Stimulated activated CD4-positive, alpha-beta T cell treated with anti-CD3 and anti-CD28 coated beads, TNF-alpha, amount 100 ng/mL, for 4 hours (primary cell): ENCODE data around the gene TM9SF1.
"Not testable (repeated sequence)": the region's sequence is repeated elsewhere in the genome, so short reads cannot be mapped to it uniquely, and the experiment has no call there.

ENCODE experiments used
- DNase-seq, 3 experiments: peaks; one replicate each; pipeline ENCODE4 v3.0.0-alpha.2; 2020; ENCODE audit warnings: low read depth in 3 of 3

Gene TM9SF1

DNA sequence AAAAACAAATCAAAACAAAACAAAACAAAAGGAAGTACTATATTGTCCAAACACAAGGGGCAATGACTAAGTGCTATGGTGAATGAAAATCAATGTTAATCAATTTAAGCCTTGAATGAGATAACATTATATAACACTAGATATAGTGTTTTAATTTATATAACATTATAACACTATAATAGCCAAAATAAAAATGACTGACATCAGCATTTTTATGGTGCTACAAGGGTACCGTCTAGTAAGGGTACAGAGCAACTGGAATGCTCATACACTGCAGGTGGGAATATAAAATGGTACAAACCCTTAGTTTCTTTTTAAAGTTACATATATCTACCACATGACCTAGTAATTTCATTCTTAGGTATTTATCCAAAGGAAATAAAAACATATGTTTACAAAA, 31.2 kb upstream of the TM9SF1 start:
- no peak for DNase-seq

DNA sequence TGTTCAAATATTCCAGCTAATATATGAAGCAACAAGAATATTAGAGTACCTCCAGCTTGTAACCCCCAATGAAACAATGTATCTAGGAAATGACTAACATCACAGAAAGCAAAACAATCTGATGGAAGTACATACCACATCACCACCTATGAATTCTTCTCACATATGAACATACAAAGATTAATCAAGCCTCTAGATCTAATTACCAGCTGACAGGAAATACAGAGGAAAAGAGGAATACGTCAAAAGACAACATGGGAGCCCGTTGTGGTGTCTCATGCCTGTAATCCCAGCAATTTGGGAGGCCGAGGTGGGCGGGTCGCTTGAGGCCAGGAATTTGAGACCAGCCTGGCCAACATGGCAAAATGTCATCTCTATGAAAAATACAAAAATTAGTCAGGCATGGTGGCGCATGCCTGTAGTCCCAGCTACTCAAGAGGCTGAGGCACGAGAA, 29.4 kb upstream of the TM9SF1 start:
- no peak for DNase-seq

DNA sequence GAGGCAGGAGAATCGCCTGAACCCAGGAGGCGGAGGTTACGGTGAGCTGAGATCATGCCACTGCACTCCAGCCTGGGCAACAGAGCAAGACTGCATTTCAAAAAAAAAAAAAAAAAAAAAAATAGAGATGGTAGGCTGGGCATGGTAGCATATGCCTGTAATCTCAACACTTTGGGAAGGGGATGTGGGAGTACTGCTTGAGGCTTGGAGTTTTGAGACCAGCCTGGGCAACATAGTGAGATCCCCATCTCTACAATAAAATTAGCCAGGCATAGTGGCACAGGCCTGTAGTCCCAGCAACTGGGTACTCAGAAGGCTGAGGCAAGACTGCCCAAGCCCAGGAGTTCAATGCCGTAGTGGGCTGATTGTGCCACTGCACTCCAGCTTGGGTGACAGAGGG, 27.7 kb upstream of the TM9SF1 start:
- not testable (repeated sequence) for DNase-seq

DNA sequence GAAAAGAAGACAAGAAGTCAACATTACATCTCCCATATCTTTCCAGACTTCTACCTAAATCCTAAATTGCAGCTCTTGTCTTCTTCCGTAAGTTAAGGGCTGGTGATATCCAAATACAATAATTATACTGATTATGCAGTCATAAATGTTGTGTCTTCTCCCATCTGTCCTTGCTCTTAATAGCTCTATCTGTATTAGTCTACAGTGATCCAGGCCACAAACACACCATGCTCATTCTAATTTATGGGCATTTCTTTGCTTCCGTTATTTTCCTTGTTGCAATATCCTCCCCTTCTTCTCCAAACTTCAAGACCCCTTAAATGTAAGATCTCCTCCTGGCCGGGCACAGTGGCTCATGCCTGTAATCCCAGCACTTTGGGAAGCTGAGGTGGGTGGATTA, 24.3 kb upstream of the TM9SF1 start:
- DNase-seq = no peak

DNA sequence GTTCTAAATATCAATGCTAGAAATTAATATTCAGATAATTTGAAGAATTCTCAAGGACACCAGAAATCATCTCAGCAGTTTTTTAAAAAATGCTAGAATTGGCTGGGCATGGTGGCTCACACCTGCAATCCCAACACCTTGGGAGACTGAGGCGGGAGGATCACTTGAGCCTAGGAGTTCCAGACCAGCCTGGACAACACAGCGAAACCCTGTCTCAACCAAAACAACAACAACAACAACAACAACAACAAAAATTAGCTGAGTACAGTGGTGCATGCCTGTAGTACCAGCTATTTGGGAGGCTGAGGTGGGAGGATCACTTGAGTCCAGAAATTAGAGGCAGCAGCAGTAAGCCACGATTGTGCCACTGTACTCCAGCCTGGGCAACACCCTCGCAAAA, 23.8 kb upstream of the TM9SF1 start:
- DNase-seq = no peak

DNA sequence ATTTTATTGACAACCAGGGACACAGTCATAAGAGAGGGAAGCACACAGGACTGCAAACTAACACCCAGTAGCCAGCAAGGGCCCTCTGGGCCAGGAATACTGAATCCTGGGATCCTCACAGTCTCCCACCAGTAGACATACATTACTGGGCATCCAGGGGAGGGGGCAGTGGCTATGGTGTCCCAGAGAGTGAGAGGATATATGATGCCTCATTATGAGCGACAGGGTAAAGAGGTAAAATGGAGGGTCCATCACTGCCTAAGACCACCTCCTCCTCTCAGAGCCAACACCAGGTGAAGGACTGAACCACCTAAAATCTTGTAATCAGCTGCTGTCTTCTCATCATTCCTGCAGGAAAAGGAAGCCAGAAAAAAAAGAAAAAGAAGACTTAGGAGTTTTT, 21.6 kb upstream of the TM9SF1 start:
- not testable (repeated sequence) for DNase-seq

DNA sequence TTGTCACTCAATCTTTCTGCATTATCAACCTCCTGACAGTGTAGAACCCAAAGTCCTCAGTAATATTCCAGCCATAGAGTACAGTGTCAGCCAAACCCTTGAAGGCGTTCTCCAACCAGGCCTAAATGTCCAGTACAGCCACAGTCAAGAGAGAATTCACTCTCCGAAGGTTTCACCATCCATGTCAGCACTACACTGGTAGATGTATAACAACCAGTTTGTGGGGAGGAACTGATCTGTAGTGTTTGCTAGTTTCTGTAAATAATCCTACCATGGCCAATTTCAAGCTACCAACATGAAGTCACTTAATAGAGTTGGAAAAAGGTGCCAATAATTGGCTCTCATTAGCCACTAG, 21.1 kb upstream of the TM9SF1 start:
- no peak for DNase-seq

DNA sequence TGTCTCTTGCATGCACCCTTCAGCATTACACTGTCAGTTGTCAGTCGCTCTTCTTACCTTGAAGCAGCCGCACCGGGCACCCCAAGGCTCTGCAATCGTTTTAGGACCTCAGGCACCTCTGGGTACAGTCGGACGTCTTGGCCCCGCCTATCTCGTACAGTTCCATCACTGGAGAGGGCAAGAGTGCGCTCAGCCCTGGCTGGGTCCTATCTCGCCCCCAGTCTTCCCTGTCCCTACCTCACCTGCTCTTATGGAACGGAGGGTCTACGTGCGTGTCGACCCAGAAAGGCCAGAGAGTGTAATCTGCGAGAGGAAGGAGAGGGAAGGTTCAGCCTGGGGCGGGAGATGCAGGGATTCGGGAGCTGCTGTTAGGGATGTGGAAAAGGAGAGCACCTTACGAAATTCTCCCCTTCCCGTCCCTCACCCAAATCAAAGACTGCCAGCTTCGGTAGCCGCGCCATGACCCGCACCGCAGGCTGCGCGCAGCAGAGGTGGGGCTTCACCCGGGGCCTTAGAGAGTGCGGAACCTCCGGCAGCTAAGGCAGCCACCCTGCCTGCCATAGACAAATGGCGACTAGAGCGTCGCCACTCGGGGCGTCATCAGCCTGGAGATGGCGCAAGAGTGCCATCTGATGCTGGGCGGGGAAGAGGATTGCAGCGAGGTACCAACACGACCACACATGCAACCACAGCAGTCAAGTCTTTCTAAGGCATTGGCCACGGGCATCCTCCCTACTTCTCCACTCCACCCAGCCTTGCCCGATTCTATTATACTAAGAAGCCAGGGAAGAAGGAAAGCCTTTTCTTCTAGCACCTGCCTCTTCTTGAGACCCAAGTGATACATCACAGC, 20.5 kb upstream of the TM9SF1 start, which contains the start of gene MDP1:
Gene MDP1 (minus strand): TSS at position 572 of the 850 bp plus-strand sequence. CDS start 111 bp downstream, at position 461.
- peak; percentile 70 to 74 (median 73) for DNase-seq

DNA sequence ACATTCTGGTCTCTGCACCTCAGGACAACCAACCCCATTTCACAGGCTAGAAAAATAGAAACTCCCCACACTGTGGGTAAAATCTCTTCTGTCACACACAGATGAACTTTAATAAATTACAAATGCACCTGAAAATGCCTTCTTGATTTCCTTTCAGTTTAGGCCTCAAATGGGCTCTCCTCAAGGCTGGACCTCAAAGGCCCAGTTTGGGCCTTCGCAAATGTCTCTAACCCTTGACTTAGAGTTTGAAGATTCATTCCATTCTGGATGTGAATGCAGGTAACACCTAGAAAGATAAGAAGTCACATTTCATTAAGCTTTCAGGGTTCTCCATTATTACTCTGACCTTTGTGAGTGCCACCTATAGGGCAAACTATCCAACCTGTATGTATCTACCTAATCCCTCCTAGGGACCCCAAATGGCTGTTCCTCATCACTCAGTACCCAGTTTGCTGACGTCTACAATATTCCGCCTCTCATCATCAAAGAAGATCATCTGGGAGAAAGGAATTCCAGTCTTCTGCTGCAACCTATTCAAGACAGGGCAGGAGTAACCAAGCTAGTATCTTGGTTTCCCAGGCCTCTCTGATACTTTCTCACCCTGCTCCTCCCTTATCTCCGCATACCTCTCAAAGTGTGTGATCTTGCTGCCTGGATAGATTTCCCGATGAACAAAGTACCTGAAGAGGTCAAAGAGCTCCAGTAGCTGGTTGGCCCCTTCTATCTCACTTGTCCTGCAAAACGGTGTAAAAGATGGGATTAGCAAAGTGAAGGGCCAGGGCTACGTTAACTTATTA, 18.8 kb upstream of the TM9SF1 start:
- no peak for DNase-seq

DNA sequence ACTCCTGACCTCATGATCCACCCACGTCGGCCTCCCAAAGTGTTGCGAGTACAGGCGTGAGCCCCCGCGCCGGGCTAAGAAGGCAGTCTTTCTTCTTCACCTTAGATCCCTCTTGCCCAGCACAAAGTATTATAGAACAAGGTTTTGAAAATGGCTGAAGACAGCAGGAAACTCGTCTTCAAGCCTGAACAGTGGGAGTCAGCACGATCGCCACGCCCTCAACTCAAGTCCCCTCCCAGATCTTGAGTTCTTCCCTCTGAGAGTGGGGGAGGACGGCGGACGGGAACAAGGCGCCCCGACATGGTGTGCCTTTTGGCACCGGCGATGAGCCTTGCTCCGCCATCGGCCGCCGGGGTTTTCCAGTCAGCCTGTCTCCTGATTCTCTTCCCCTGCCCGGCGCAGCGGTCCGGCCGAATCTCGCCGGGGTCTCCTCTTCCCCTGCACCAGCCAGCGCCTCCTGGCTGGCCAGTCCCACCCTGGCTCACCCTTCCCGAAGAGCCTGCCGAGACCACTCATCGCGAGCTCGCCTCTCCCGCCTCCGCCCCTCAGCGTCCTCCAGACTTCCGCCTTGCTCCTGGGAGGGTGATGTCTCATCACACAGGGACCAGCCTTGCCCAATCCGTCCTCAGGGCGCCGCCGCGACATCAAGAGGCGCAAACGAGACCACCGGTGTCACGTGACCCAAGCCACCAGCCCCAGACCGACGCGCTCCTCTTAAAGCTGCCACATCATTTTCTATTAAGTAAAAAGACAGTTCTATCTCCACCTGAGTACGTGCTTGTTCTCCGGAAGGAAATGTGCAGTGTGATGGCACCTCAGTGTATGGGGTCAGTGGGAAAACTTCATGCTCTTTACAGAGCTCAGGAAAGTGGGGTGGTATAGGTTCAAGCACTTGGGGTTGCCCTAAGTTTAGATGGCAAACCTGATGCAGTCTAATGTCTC, 18.0 kb upstream of the TM9SF1 start, which contains the start of gene CHMP4A:
Gene CHMP4A (minus strand): TSS at position 565 of the 942 bp plus-strand sequence. CDS start 49 bp downstream, at position 516.
- DNase-seq = peak; percentile 85 to 93 (median 87)

DNA sequence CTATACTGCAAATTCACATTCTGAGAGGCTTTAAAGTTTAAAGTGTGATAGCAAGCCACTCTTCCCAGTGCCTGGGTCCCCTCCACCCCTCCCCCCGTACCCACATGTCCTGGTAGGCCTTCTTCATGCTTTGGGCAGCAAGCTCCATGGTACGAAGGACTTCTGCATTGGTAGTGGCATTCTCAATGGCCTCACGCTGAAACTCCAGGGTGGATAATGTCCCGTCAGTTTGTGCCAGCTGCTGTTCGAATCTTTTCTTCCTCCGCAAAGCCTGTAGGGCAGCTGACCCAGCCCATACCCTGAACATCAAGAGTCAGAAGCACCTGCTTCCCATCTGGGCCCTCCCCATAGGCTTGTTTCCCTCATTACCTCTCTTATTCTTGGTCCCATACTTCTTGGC, 16.1 kb upstream of the TM9SF1 start:
- no peak for DNase-seq

DNA sequence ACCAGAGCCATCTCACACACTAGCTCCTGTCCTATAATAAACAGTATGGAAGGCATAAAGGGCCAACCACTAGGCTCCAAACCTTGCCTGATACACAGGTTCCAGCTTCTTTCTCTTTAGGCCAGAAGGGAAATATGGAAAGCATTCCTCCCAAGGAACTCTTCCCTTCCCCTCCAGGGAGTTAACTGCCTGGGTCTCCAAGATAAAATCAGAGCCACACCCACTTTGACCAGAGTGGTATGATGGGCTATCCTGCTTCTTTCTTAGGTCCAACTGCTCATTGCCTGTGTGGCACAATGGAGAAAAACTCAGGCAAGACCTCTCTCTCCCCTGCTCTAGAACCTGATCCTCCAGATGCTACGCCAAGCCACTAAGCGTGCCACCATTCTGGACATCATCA, 12.4 kb upstream of the TM9SF1 start:
- no peak for DNase-seq

DNA sequence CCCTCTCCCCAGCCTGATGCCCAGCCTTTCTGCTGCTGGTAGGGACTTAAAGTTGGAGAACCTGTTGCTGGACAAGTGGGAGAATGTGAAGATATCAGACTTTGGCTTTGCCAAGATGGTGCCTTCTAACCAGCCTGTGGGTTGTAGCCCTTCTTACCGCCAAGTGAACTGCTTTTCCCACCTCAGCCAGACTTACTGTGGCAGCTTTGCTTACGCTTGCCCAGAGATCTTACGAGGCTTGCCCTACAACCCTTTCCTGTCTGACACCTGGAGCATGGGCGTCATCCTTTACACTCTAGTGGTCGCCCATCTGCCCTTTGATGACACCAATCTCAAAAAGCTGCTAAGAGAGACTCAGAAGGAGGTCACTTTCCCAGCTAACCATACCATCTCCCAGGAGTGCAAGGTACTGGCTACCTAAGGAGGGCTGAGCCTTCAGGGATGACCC, 11.9 kb upstream of the TM9SF1 start:
- DNase-seq = no peak

DNA sequence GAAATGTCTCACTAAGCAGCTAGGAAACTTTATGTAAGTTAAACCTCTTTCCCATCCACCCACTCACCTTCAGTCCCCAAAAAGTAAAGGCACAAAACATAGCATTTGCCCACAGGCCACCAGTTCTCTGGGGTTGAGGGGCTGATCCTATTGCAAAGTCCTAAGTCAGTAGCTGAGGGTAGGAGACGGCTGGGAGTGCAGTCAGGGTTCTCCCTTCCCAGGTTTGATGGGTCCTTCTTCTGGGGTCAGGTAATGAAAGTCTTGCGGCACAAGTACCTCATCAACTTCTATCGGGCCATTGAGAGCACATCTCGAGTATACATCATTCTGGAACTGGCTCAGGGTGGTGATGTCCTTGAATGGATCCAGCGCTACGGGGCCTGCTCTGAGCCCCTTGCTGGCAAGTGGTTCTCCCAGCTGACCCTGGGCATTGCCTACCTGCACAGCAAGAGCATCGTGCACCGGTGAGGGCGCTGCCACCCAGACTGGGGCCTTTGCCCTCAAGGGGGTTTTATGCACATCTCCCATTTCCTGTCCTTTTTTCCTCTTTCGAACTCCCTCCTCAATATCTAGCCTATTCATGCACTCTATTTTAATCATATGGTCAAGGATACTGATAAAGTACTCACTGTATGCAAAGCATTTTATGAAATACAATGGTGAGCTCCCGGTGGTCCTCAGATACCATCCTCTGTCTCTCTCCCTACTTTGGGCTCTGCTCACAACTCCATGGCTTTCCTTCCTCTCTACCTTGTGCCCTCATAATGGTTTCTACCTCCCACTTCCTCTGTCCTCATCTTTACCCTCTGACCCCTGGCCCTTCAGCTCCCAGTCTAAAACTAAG, 11.2 kb upstream of the TM9SF1 start:
- DNase-seq = no peak

DNA sequence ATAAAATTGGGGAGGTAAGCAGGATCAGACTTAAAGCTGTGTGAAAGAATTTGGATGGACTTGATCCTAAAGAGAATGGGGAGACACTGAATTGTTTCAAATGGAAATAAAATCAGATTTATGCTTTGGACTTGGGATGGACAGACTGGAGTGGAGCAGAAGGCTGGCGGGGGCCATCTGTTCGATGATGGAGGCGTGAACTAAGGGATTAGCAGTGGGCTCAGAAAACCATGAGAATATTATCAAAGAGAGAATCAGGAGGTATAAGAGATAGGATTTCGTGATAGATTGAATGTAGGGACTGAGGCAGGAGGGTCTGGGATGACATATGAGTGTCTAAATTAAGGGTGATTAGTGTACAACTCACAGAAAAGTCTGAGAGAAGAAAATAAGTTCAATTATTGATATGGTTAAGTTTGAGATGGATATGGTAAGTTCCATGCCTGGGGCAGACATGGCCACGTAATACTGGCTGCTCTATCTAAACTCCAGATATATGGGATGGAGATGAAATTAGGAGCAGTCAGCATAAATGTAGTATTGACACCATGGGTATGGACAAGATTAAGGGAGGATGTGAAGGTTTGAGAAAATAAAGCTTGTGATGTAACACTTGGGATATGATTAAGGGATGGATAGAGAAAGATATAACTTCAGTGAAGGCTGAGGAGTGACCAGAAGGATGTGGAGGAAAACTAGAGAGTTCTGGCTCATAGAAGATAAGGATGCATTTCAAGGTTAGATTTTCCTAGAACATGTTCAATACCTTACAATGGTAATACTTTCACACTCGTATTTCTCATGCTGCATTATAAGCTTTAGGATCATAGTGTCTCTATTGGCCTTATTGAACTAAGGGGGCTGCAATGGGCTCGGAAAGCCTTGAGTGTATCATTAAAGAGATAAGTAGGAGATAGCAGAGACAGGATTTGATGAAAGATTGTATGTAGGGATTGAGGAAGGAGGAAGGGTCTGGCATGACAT, 9.2 kb upstream of the TM9SF1 start:
- no peak for DNase-seq

DNA sequence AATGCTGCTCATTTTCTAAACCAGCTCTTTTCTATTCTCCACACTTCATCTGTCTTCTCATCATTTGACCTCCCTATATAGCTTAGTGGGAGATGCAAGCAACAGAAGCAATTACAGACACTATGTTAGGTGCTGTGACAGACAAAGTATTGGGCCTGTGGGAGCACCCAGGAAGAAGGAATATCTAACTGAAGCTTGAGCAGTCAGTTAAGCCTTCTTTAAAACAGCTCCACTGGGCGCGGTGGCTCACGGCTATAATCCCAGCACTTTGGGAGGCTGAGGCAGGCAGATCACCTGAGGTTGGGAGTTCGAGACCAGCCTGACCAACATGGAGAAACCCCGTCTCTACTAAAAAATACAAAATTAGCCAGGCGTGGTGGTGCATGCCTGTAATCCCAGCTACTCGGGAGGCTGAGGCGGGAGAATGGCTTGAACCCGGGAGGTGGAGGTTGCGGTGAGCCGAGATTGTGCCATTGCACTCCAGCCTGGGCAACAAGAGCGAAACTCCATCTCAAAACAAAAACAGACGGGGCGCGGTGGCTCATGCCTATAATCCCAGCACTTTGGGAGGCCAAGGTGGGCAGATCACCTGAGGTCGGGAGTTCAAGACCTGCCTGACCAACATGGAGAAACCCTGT, 8.1 kb upstream of the TM9SF1 start:
- not testable (repeated sequence) for DNase-seq

DNA sequence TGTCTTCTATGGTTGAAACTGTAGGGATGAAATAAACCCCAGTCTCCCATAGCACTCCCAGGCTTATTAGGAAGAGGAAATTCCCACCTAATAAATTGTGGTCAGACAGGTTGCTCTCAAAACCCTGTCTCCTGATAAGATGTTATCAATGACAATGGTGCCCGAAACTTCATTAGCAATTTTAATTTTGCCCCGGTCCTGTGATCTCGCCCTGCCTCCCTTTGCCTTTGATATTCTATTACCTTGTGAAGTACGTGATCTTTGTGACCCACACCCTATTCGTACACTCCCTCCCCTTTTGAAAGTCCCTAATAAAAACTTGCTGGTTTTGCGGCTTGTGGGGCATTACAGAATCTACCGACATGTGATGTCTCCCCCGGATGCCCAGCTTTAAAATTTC, 7.3 kb upstream of the TM9SF1 start:
- not testable (repeated sequence) for DNase-seq

DNA sequence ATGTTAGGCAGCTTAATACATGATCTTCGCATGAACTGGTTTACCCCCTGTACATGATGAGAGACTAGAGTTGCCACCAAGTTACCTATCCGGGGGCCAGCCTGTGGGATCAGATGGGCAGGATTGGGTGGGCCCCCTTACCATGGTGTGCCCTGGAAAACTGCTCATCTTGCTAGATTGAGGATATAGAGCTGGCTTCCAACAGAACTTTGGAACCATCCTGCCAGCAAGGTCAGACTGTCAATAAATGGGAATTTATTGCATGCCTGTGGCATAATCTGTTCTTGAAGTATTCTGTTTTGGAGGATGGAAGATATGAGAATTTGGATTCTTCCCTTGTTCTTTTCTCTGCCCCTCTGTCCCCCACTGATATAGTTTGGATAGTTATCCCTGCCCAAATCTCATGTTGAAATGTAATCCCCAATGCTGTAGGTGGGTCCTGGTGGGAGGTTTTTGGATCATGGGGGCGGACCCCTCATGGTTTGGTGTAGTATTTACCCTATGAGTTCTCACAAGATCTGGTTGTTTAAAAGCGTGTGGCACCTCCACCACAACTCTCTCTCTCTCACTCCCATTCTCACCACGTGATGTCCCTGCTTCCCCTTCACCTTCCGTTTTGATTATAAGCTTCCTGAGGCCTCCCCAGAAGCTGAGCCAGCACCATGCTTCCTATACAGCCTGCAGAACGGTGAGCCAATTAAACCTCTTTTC, 3.7 kb upstream of the TM9SF1 start:
- DNase-seq = no peak
